Vagina (tissue), 2 donors: ENCODE results near the gene AXIN1. TPM values are rescaled to one million over a fixed set of nuclear protein-coding genes. Genes with fewer than 3 reads are reported as not detected.

Experiments
- DNase-seq, 2 donors: peaks; one replicate each; pipeline ENCODE4 v3.0.0-alpha.2; 2017; ENCODE audit errors: extremely low spot score in 2 of 2
- H3K27ac ChIP-seq: fragments of 200-600 bp; sonication (generic); one replicate; pipeline ENCODE4 v1.5.1; 2019
- H3K27me3 ChIP-seq: fragments of 200-600 bp; sonication (generic); one replicate; pipeline ENCODE4 v1.5.1; 2019
- H3K36me3 ChIP-seq, 2 donors: fragments of 200-600 bp; sonication (generic); one replicate each; pipeline ENCODE4 v1.5.1; 2017 to 2019
- H3K4me1 ChIP-seq: fragments of 200-600 bp; sonication (generic); one replicate; pipeline ENCODE4 v1.5.1; 2019
- H3K4me3 ChIP-seq, 2 donors: fragments of 200-600 bp; sonication (generic); 1 replicate in 1 of 2; 2 replicates in 1 of 2; pipeline ENCODE4 v1.5.1; 2016 to 2019
- H3K9me3 ChIP-seq: fragments of 200-600 bp; sonication (generic); one replicate; pipeline ENCODE4 v1.5.1; 2019
- CTCF ChIP-seq, 3 experiments: fragments of 450-650 bp in 2 of 3; fragments of 200-600 bp in 1 of 3; sonication (generic) in 1 of 3; IDR thresholded peaks; one replicate each; pipeline ENCODE4 v1.5.1; 2017 to 2019; ENCODE audit warnings: antibody characterized with exemption in 3 of 3, mild to moderate bottlenecking in 2 of 3, moderate library complexity in 2 of 3
- POLR2A ChIP-seq, 2 donors: fragments of 450-650 bp; IDR thresholded peaks; one replicate each; pipeline ENCODE4 v1.6.1; 2017; ENCODE audit warnings: antibody characterized with exemption in 2 of 2, mild to moderate bottlenecking in 2 of 2, moderate library complexity in 2 of 2
- POLR2AphosphoS5 ChIP-seq, 2 donors: sonication (generic); formaldehyde crosslinking; IDR thresholded peaks; one replicate each; pipeline ENCODE4 v1.9.0; 2017; ENCODE audit warnings: antibody characterized with exemption in 2 of 2, mild to moderate bottlenecking in 2 of 2, low read depth in 1 of 2; ENCODE audit not compliant: insufficient read depth in 1 of 2
- intact Hi-C: fragments of 100-400 bp; cut with DNase I; formaldehyde crosslinking; loops from one replicate; pipeline ENCODE4 v1.15.1; 2023
- total RNA-seq: library from RNA; depleted of rRNA; stranded (reverse); fragments of >200 nt; gene quantifications from one replicate; pipeline ENCODE4 v1.2.3, GENCODE V29; 2016

Gene AXIN1
- total RNA-seq, 1 donor from 2014 or later, result 16.9 TPM

- no peak for TF ChIP-seq POLR2AphosphoS5 (IDR thresholded peaks at IDR 0.05; ENCODE audit: insufficient read depth in 1 of 2, low read depth in 1 of 2)
- TF ChIP-seq CTCF (IDR thresholded peaks at IDR 0.05), result no peak
- TF ChIP-seq POLR2A (IDR thresholded peaks at IDR 0.05), result no peak
- Histone ChIP-seq H3K4me1 (peaks cover 24% of the 10 kb centered on the region), H3K36me3 (peaks cover 0 to 29% of the 10 kb centered on the region in 2 donors), H3K4me3 (no peak overlapping the region), H3K27me3 (no peaks in the 10 kb centered on the region), H3K9me3 (no peaks in the 10 kb centered on the region), H3K27ac (no peak overlapping the region)
- intact Hi-C loops, result no loop called here
- DNase-seq, result no peak
Measured at GRCh38 chr16:373848-374615, 21.5 kb upstream of the AXIN1 start.

GRCh38 chr16:373020-373598, 20.6 kb upstream of the AXIN1 start:
- TF ChIP-seq POLR2A (IDR thresholded peaks at IDR 0.05), result no peak
- TF ChIP-seq CTCF (IDR thresholded peaks at IDR 0.05), result no peak
- TF ChIP-seq POLR2AphosphoS5 (IDR thresholded peaks at IDR 0.05; ENCODE audit: insufficient read depth in 1 of 2, low read depth in 1 of 2), result no peak
- H3K27me3 ChIP-seq, result no peaks in the 10 kb centered on the region
- peaks cover 0 to 34% of the 10 kb centered on the region in 2 donors for H3K36me3 ChIP-seq
- H3K9me3 ChIP-seq, result no peaks in the 10 kb centered on the region
- no peak overlapping the region for H3K27ac ChIP-seq
- no peak for DNase-seq
- H3K4me1 ChIP-seq, result peaks cover 19% of the 10 kb centered on the region
- intact Hi-C loops, result no loop called here
- H3K4me3 ChIP-seq, result no peak overlapping the region

- Histone ChIP-seq H3K9me3 (no peaks in the 10 kb centered on the region), H3K27ac (no peak overlapping the region), H3K4me1 (peaks cover 19% of the 10 kb centered on the region), H3K4me3 (no peak overlapping the region), H3K36me3 (peaks cover 0 to 39% of the 10 kb centered on the region in 2 donors), H3K27me3 (no peaks in the 10 kb centered on the region)
- no peak for DNase-seq
- intact Hi-C loops, result no loop called here
- TF ChIP-seq POLR2AphosphoS5 (IDR thresholded peaks at IDR 0.05; ENCODE audit: insufficient read depth in 1 of 2, low read depth in 1 of 2), result no peak
- no peak for TF ChIP-seq CTCF (IDR thresholded peaks at IDR 0.05)
- no peak for TF ChIP-seq POLR2A (IDR thresholded peaks at IDR 0.05)
Measured at GRCh38 chr16:372302-372983, 19.9 kb upstream of the AXIN1 start.

- H3K9me3 ChIP-seq, result no peaks in the 10 kb centered on the region
- DNase-seq, result no peak
- intact Hi-C loops, result no loop called here
- H3K27me3 ChIP-seq, result no peaks in the 10 kb centered on the region
- H3K4me3 ChIP-seq, result no peak overlapping the region
- no peak overlapping the region for H3K27ac ChIP-seq
- H3K4me1 ChIP-seq, result peaks cover 19% of the 10 kb centered on the region
- peaks cover 0 to 39% of the 10 kb centered on the region in 2 donors for H3K36me3 ChIP-seq
- TF ChIP-seq POLR2A (IDR thresholded peaks at IDR 0.05), result no peak
- no peak for TF ChIP-seq CTCF (IDR thresholded peaks at IDR 0.05)
- TF ChIP-seq POLR2AphosphoS5 (IDR thresholded peaks at IDR 0.05; ENCODE audit: insufficient read depth in 1 of 2, low read depth in 1 of 2), result no peak
Measured at GRCh38 chr16:371515-372301, 19.2 kb upstream of the AXIN1 start.
